ENCODE results near the gene OR7G3. TPM values are rescaled to one million over a fixed set of nuclear protein-coding genes. Genes with fewer than 3 reads are reported as not detected.
A peak's percentile ranks its signal among the peaks of the same experiment; 100 is the strongest.

Gene OR7G3
- total and polyA plus RNA-seq, 5 experiments from 2014 or later: not detected

DNA sequence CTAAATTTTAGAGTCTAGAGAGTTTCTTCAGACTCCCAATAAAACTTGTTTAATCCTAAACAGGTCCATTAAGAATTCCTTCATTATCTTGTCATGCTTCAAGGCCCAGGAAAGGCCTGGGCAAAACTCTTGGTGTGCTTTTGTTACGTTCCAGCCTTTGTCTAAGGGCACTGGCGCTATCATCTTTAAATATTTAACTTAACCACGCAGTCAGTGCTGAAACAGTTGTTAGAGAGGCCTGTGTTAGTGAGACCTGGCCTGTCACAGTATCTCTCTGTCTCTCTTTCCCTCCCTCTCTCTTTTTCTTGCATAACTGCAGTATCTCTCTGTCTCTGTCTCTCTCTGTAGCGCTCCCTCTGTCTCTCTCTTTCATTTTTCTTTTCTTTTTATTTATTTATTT is 48.1 kb downstream of the OR7G3 start:
- H3K36me3 Mint-ChIP-seq: no peaks in the 10 kb centered on the region
- no peak overlapping the region for H3K4me3 Mint-ChIP-seq
- POLR2A ChIA-PET: no interaction called here
- peaks cover 0 to 4% (median 0%) of the 10 kb centered on the region in 5 donors for H3K27me3 Mint-ChIP-seq
- H3K4me1 Mint-ChIP-seq: peaks cover 0 to 3% (median 0%) of the 10 kb centered on the region in 4 donors
- no peaks in the 10 kb centered on the region for H3K9me3 Mint-ChIP-seq
- ATAC-seq: no peak
- peak overlapping the region in 1 of 10 donors; percentile 7 for H3K27ac Mint-ChIP-seq
- no peak for DNase-seq

DNA sequence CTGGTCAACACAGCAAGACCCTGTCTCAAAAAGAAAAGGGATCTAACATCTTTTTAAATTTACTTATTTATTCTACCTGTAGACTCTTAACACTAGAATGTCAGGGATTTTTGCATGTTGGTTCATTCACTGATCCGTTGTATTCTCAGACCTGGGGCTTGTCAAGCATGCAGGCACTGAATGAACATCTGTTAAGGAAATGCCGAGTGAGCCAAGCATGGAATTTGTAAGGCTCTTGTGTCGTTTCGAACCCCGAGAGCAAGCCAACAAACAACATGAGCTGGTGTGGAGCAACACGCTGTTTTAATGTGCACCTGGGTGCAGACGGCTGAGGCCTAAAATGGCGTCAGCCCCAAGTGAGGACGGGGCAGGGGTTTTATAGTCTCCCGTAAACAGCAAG is 49.8 kb downstream of the OR7G3 start:
- Mint-ChIP-seq H3K27me3 (peaks cover 0 to 2% (median 0%) of the 10 kb centered on the region in 5 donors), H3K4me3 (no peak overlapping the region), H3K36me3 (no peaks in the 10 kb centered on the region), H3K9me3 (no peaks in the 10 kb centered on the region), H3K4me1 (peaks cover 0 to 3% (median 0%) of the 10 kb centered on the region in 4 donors), H3K27ac (peak overlapping the region in 1 of 10 donors; percentile 56)
- ATAC-seq: no peak
- no peak for DNase-seq
- POLR2A ChIA-PET: no interaction called here

Other genes starting within 250 kb of the OR7G3 start
- gene MUC16, start 116.5 kb downstream of the OR7G3 start, total RNA-seq: not detected
- gene MUC16, start 116.5 kb downstream of the OR7G3 start, polyA plus RNA-seq: not detected
- not detected for gene OR1M1, start 39.9 kb downstream of the OR7G3 start, total RNA-seq
- not detected for gene OR1M1, start 39.9 kb downstream of the OR7G3 start, polyA plus RNA-seq
- not detected for gene OR7G2, start 19.5 kb downstream of the OR7G3 start, total RNA-seq
- gene OR7G2, start 19.5 kb downstream of the OR7G3 start, polyA plus RNA-seq: not detected
- not detected for gene OR7G1, start 11.2 kb downstream of the OR7G3 start, total RNA-seq
- gene OR7G1, start 11.2 kb downstream of the OR7G3 start, polyA plus RNA-seq: not detected
- 10 to 100 TPM; 56.5 to 67.4 TPM for gene ZNF317, start 13.4 kb upstream of the OR7G3 start, total RNA-seq
- 10 to 100 TPM; 26.0 to 56.4 (median 31.9) TPM for gene ZNF317, start 13.4 kb upstream of the OR7G3 start, polyA plus RNA-seq
- under 1 TPM in 1 of 2 experiments, not detected in 1; 0.11 TPM for gene OR7D2, start 52.0 kb upstream of the OR7G3 start, total RNA-seq
- not detected for gene OR7D2, start 52.0 kb upstream of the OR7G3 start, polyA plus RNA-seq
- gene OR7D4, start 92.6 kb upstream of the OR7G3 start, total RNA-seq: not detected
- gene OR7D4, start 92.6 kb upstream of the OR7G3 start, polyA plus RNA-seq: not detected
- not detected for gene OR7E24, start 124.0 kb upstream of the OR7G3 start, total RNA-seq
- gene OR7E24, start 124.0 kb upstream of the OR7G3 start, polyA plus RNA-seq: not detected
- 10 to 100 TPM; 20.6 to 23.1 TPM for gene ZNF699, start 182.9 kb upstream of the OR7G3 start, total RNA-seq
- 10 to 100 TPM in 1 of 3 donors, 1 to 10 TPM in 2; 6.9 to 30.0 (median 8.8) TPM for gene ZNF699, start 182.9 kb upstream of the OR7G3 start, polyA plus RNA-seq
- 10 to 100 TPM; 65.4 to 66.0 TPM for gene ZNF559, start 197.2 kb upstream of the OR7G3 start, total RNA-seq
- 10 to 100 TPM; 37.2 to 55.4 (median 45.1) TPM for gene ZNF559, start 197.2 kb upstream of the OR7G3 start, polyA plus RNA-seq
- 1 to 10 TPM; 3.5 to 4.6 TPM for gene ZNF177, start 236.1 kb upstream of the OR7G3 start, total RNA-seq
- under 1 TPM; 0.28 to 0.73 (median 0.49) TPM for gene ZNF177, start 236.1 kb upstream of the OR7G3 start, polyA plus RNA-seq

All from naive thymus-derived CD8-positive, alpha-beta T cell (primary cell).